Neuronal stem cell (in vitro differentiated cells): ENCODE results near the gene SP6.
A peak's percentile ranks its signal among the peaks of the same experiment; 100 is the strongest.

Source experiments
- DNase-seq: peaks from one replicate; pipeline ENCODE4 v3.0.0-alpha.2; 2013; ENCODE audit warnings: low spot score
- H2AFZ ChIP-seq: one replicate; pipeline ENCODE4 v1.6.1; 2013; ENCODE audit warnings: mild to moderate bottlenecking, low read length, inconsistent platforms
- H2AK5ac ChIP-seq: 2 replicates; pipeline ENCODE4 v1.6.1; 2013; ENCODE audit warnings: low read depth, mild to moderate bottlenecking, inconsistent platforms, low read length, moderate library complexity, mixed read lengths
- H2BK120ac ChIP-seq: 2 replicates; pipeline ENCODE4 v1.6.1; 2013; ENCODE audit warnings: low read depth, mild to moderate bottlenecking, inconsistent platforms, low read length, moderate library complexity, mixed read lengths
- H2BK12ac ChIP-seq: one replicate; pipeline ENCODE4 v1.6.1; 2013; ENCODE audit warnings: low read length, inconsistent platforms
- H2BK15ac ChIP-seq: 2 replicates; pipeline ENCODE4 v1.6.1; 2013; ENCODE audit warnings: mild to moderate bottlenecking, low read length, inconsistent platforms, mixed read lengths
- H2BK5ac ChIP-seq: one replicate; pipeline ENCODE4 v1.6.1; 2013; ENCODE audit warnings: inconsistent platforms, mild to moderate bottlenecking, low read length, moderate library complexity
- H3K14ac ChIP-seq: one replicate; pipeline ENCODE4 v1.6.1; 2013; ENCODE audit warnings: low read length, inconsistent platforms
- H3K18ac ChIP-seq: 2 replicates; pipeline ENCODE4 v1.6.1; 2013; ENCODE audit warnings: low read length, inconsistent platforms
- H3K23ac ChIP-seq: 2 replicates; pipeline ENCODE4 v1.6.1; 2013; ENCODE audit warnings: low read depth, mild to moderate bottlenecking, mixed read lengths, low read length, inconsistent platforms; ENCODE audit not compliant: poor library complexity
- H3K27ac ChIP-seq: replicated peaks from 3 replicates; pipeline ENCODE4 v1.5.1; 2013; ENCODE audit warnings: low read length, inconsistent platforms
- H3K27me3 ChIP-seq, 3 experiments: 2 replicates each; pipeline ENCODE4 v1.6.1; 2013; ENCODE audit warnings: low read length in 3 of 3, mild to moderate bottlenecking in 2 of 3, inconsistent platforms in 1 of 3, low read depth in 1 of 3, mixed read lengths in 1 of 3, moderate library complexity in 1 of 3; ENCODE audit not compliant: control insufficient read depth in 3 of 3, insufficient read depth in 3 of 3
- H3K36me3 ChIP-seq, 2 donors: replicated peaks in 1 of 2; 2 replicates each; pipeline ENCODE4 v1.6.1; 2013; ENCODE audit warnings: low read length in 2 of 2; ENCODE audit not compliant: control insufficient read depth in 2 of 2, insufficient read depth in 2 of 2
- H3K4ac ChIP-seq: 2 replicates; pipeline ENCODE4 v1.6.1; 2013; ENCODE audit warnings: inconsistent platforms, mild to moderate bottlenecking, low read length, moderate library complexity
- H3K4me1 ChIP-seq, 2 donors: 1 replicate in 1 of 2; 2 replicates in 1 of 2; pipeline ENCODE4 v1.6.1; 2013; ENCODE audit warnings: low read length in 2 of 2, low read depth in 1 of 2; ENCODE audit not compliant: control insufficient read depth in 2 of 2, insufficient read depth in 1 of 2
- H3K4me2 ChIP-seq: one replicate; pipeline ENCODE4 v1.6.1; 2013; ENCODE audit warnings: mild to moderate bottlenecking, low read length, inconsistent platforms; ENCODE audit not compliant: insufficient read depth, poor library complexity, severe bottlenecking
- H3K4me3 ChIP-seq, 2 donors: 2 replicates each; pipeline ENCODE4 v1.5.1; 2013; ENCODE audit warnings: low read length in 2 of 2, mild to moderate bottlenecking in 2 of 2, inconsistent platforms in 1 of 2, moderate library complexity in 1 of 2
- H3K79me1 ChIP-seq: one replicate; pipeline ENCODE4 v1.6.1; 2013; ENCODE audit warnings: low read depth, mild to moderate bottlenecking, inconsistent platforms, low read length, moderate library complexity
- H3K9ac ChIP-seq: one replicate; pipeline ENCODE4 v1.6.1; 2013; ENCODE audit warnings: mild to moderate bottlenecking, low read depth, low read length, inconsistent platforms; ENCODE audit not compliant: poor library complexity
- H3K9me3 ChIP-seq, 2 donors: replicated peaks in 1 of 2; 2 replicates each; pipeline versions ENCODE3 to v1.6.1; 2013; ENCODE audit warnings: low read length in 2 of 2, mild to moderate bottlenecking in 2 of 2, inconsistent platforms in 1 of 2, low read depth in 1 of 2, mixed read lengths in 1 of 2, moderate library complexity in 1 of 2; ENCODE audit not compliant: control insufficient read depth in 2 of 2, insufficient read depth in 1 of 2
- H4K8ac ChIP-seq: one replicate; pipeline ENCODE4 v1.6.1; 2013; ENCODE audit warnings: low read depth, mild to moderate bottlenecking, inconsistent platforms, low read length, moderate library complexity
- H4K91ac ChIP-seq: one replicate; pipeline ENCODE4 v1.6.1; 2013; ENCODE audit warnings: low read length, low read depth, mild to moderate bottlenecking, inconsistent platforms; ENCODE audit not compliant: poor library complexity
- WGBS, 2 donors: extraction: QIAGEN DNeasy Blood & Tissue Kit; methylation state at CpG; one replicate each; pipeline ENCODE4 v1.1.7; 2013; ENCODE audit warnings: missing lambda C conversion rate in 2 of 2, mixed read lengths in 1 of 2; ENCODE audit not compliant: insufficient read length in 2 of 2, insufficient replicate concordance in 1 of 2; ENCODE audit errors: extremely low coverage in 2 of 2; 5-methylcytosine and 5-hydroxymethylcytosine counted together

The SP6 gene

GRCh38 chr17:47830396-47831002, 20.5 kb downstream of the SP6 start:
- Histone ChIP-seq H2BK5ac (no peak overlapping the region), H3K4ac (no peak overlapping the region), H3K4me1 (peaks cover 5% of the 10 kb centered on the region in 2 donors), H2AFZ (no peak overlapping the region), H4K8ac (no peak overlapping the region), H3K36me3 (peaks cover 20 to 38% of the 10 kb centered on the region in 2 donors), H2AK5ac (no peak overlapping the region), H2BK15ac (no peak overlapping the region), H3K9me3 (no peaks in the 10 kb centered on the region), H3K79me1 (peaks cover 1% of the 10 kb centered on the region), H3K27me3 (no peaks in the 10 kb centered on the region), H3K4me3 (peak overlapping the region; percentile 59 to 85), H3K27ac (no peak overlapping the region), H3K18ac (no peak overlapping the region), H2BK12ac (no peak overlapping the region), H3K4me2 (peak overlapping the region; percentile 63), H4K91ac (no peak overlapping the region), H2BK120ac (no peak overlapping the region), H3K9ac (no peak overlapping the region), H3K14ac (no peak overlapping the region), H3K23ac (no peak overlapping the region)
- DNase-seq, result no peak
- no CpG with 5 or more reads among the region's 18 CpGs for WGBS, 2 donors

GRCh38 chr17:47829870-47830269, 21.1 kb downstream of the SP6 start:
- Histone ChIP-seq H3K27ac (no peak overlapping the region), H4K91ac (no peak overlapping the region), H3K23ac (no peak overlapping the region), H3K4me3 (no peak overlapping the region), H3K4me1 (peaks cover 5% of the 10 kb centered on the region in 2 donors), H2AK5ac (no peak overlapping the region), H3K79me1 (peaks cover 1% of the 10 kb centered on the region), H3K4ac (no peak overlapping the region), H2BK120ac (no peak overlapping the region), H3K18ac (no peak overlapping the region), H2BK15ac (no peak overlapping the region), H4K8ac (no peak overlapping the region), H2BK5ac (no peak overlapping the region), H3K27me3 (no peaks in the 10 kb centered on the region), H3K14ac (no peak overlapping the region), H2BK12ac (no peak overlapping the region), H2AFZ (no peak overlapping the region), H3K9ac (no peak overlapping the region), H3K36me3 (peaks cover 21 to 38% of the 10 kb centered on the region in 2 donors), H3K9me3 (no peaks in the 10 kb centered on the region), H3K4me2 (no peak overlapping the region)
- no peak for DNase-seq
- no CpG with 5 or more reads among the region's 3 CpGs for WGBS, 2 donors

- H2AFZ ChIP-seq, result no peak overlapping the region
- H2AK5ac ChIP-seq, result no peak overlapping the region
- no peak overlapping the region for H3K14ac ChIP-seq
- H2BK5ac ChIP-seq, result no peak overlapping the region
- H3K4me3 ChIP-seq, result no peak overlapping the region
- no peak overlapping the region for H3K27ac ChIP-seq
- H3K4ac ChIP-seq, result no peak overlapping the region
- no peak overlapping the region for H3K23ac ChIP-seq
- H3K79me1 ChIP-seq, result peaks cover 4% of the 10 kb centered on the region
- H2BK12ac ChIP-seq, result no peak overlapping the region
- H3K9ac ChIP-seq, result no peak overlapping the region
- H2BK120ac ChIP-seq, result no peak overlapping the region
- no peak overlapping the region for H3K18ac ChIP-seq
- H3K9me3 ChIP-seq, result no peaks in the 10 kb centered on the region
- H4K8ac ChIP-seq, result no peak overlapping the region
- peaks cover 32 to 43% of the 10 kb centered on the region in 2 donors for H3K36me3 ChIP-seq
- WGBS, 2 donors, result no CpG with 5 or more reads among the region's 4 CpGs
- no peak overlapping the region for H4K91ac ChIP-seq
- H2BK15ac ChIP-seq, result no peak overlapping the region
- H3K27me3 ChIP-seq, result no peaks in the 10 kb centered on the region
- DNase-seq, result no peak
- H3K4me1 ChIP-seq, result peaks cover 7 to 9% of the 10 kb centered on the region in 2 donors
- H3K4me2 ChIP-seq, result no peak overlapping the region
Observed at GRCh38 chr17:47823519-47823918, 27.4 kb downstream of the SP6 start.

- DNase-seq, result no peak
- no peak overlapping the region for H2AK5ac ChIP-seq
- H4K8ac ChIP-seq, result no peak overlapping the region
- no peak overlapping the region for H3K23ac ChIP-seq
- H3K36me3 ChIP-seq, result peaks cover 28 to 37% of the 10 kb centered on the region in 2 donors
- no peaks in the 10 kb centered on the region for H3K9me3 ChIP-seq
- no peak overlapping the region for H3K27ac ChIP-seq
- no peak overlapping the region for H3K4me2 ChIP-seq
- no CpG with 5 or more reads among the region's 4 CpGs for WGBS, 2 donors
- H2BK5ac ChIP-seq, result no peak overlapping the region
- H2AFZ ChIP-seq, result no peak overlapping the region
- no peaks in the 10 kb centered on the region for H3K27me3 ChIP-seq
- H4K91ac ChIP-seq, result no peak overlapping the region
- no peak overlapping the region for H3K4me3 ChIP-seq
- no peak overlapping the region for H3K9ac ChIP-seq
- H3K18ac ChIP-seq, result no peak overlapping the region
- peaks cover 4% of the 10 kb centered on the region for H3K79me1 ChIP-seq
- no peak overlapping the region for H3K4ac ChIP-seq
- H2BK120ac ChIP-seq, result no peak overlapping the region
- no peak overlapping the region for H3K14ac ChIP-seq
- no peak overlapping the region for H2BK15ac ChIP-seq
- peaks cover 7 to 9% of the 10 kb centered on the region in 2 donors for H3K4me1 ChIP-seq
- no peak overlapping the region for H2BK12ac ChIP-seq
Observed at GRCh38 chr17:47822785-47823184, 28.2 kb downstream of the SP6 start.
